BJ (cell line): ENCODE data around the gene ASPM. TPM values are rescaled to one million over a fixed set of nuclear protein-coding genes. Genes with fewer than 3 reads are reported as not detected.

Experiments
- CTCF ChIA-PET: fragments of 350-600 bp; formaldehyde crosslinking; extraction: SDS; loops from one replicate; lab custom pipeline; 2021; ENCODE audit warnings: antibody characterized with exemption, inconsistent platforms; lab: Yijun Ruan, JAX
- POLR2A ChIA-PET: fragments of 300-600 bp; sonication (Branson Sonifier 250); formaldehyde crosslinking; extraction: SDS; loops from one replicate; lab custom pipeline; 2021; ENCODE audit warnings: antibody characterized with exemption; lab: Charles Lee
- DNase-seq: peaks from one replicate; pipeline ENCODE4 v3.0.0-alpha.2; 2011; ENCODE audit warnings: low read depth
- H3K27me3 ChIP-seq: 2 replicates; pipeline ENCODE4 v1.6.0; 2011; ENCODE audit warnings: low read length; ENCODE audit not compliant: control insufficient read depth, insufficient read depth
- H3K36me3 ChIP-seq: 2 replicates; pipeline ENCODE4 v1.5.1; 2011; ENCODE audit warnings: low read length; ENCODE audit not compliant: control insufficient read depth, insufficient read depth
- H3K4me3 ChIP-seq: 2 replicates; pipeline ENCODE4 v1.5.1; 2011; ENCODE audit warnings: low read depth, mild to moderate bottlenecking, control low read depth, low read length
- CTCF ChIP-seq: IDR thresholded peaks from 2 replicates; pipeline ENCODE4 v1.5.1; 2011; ENCODE audit warnings: low read depth, mild to moderate bottlenecking, control low read depth, inconsistent platforms, low read length, moderate library complexity; ENCODE audit not compliant: insufficient read depth
- polyA plus RNA-seq: library from polyadenylated mRNA; depleted of rRNA; stranded (reverse); fragments of >200 nt; gene quantifications from 2 replicates; pipeline ENCODE4 v1.2.3, GENCODE V29; 2011

Gene ASPM
- polyA plus RNA-seq, 1 experiment = 4.6 TPM

GRCh38 chr1:197182716-197183115, 36.2 kb upstream of the ASPM start:
- ChIA-PET POLR2A (interaction anchor here (0.6 kb wide), 1 partner anchor 56 kb away, joined by 4 read pairs; no protein-coding TSS in a partner anchor), CTCF (no interaction called here)
- TF ChIP-seq CTCF = no peak
- no peak for DNase-seq
- Histone ChIP-seq H3K27me3 (no peaks in the 10 kb centered on the region), H3K36me3 (peaks cover 2% of the 10 kb centered on the region; the same call in 1 of the 2 replicates), H3K4me3 (no peak overlapping the region)

GRCh38 chr1:197181982-197182381, 35.5 kb upstream of the ASPM start:
- POLR2A ChIA-PET = interaction anchor here (0.6 kb wide), 1 partner anchor 55 kb away, joined by 4 read pairs; no protein-coding TSS in a partner anchor
- no peak for DNase-seq
- no peak for TF ChIP-seq CTCF
- Histone ChIP-seq H3K36me3 (peaks cover 2% of the 10 kb centered on the region; the same call in 1 of the 2 replicates), H3K4me3 (no peak overlapping the region), H3K27me3 (no peaks in the 10 kb centered on the region)
- CTCF ChIA-PET = no interaction called here

- Histone ChIP-seq H3K4me3 (no peak overlapping the region), H3K36me3 (peaks cover 4% of the 10 kb centered on the region; the same call in 1 of the 2 replicates), H3K27me3 (no peaks in the 10 kb centered on the region)
- peak; percentile 74 for TF ChIP-seq CTCF
- ChIA-PET CTCF (interaction anchor here (0.6 to 3.0 kb wide), 21 partner anchors 9 to 351 kb away, joined by 3 to 20 read pairs (median 3); no protein-coding TSS in a partner anchor), POLR2A (no interaction called here)
- DNase-seq = no peak
Measured at GRCh38 chr1:197180252-197180878, 33.9 kb upstream of the ASPM start.

GRCh38 chr1:197178998-197179397, 32.5 kb upstream of the ASPM start:
- Histone ChIP-seq H3K27me3 (no peaks in the 10 kb centered on the region), H3K4me3 (no peak overlapping the region), H3K36me3 (peaks cover 4% of the 10 kb centered on the region; the same call in 1 of the 2 replicates)
- peak; percentile 37 for TF ChIP-seq CTCF
- POLR2A ChIA-PET = interaction anchor here (0.5 kb wide), 1 partner anchor 992 kb away, joined by 6 read pairs; no protein-coding TSS in a partner anchor
- CTCF ChIA-PET = interaction anchor here (0.7 to 3.0 kb wide), 13 partner anchors 8 to 355 kb away, joined by 3 to 20 read pairs (median 3); no protein-coding TSS in a partner anchor
- no peak for DNase-seq

- ChIA-PET CTCF (interaction anchor here (1.0 kb wide), 1 partner anchor 32 kb away, joined by 3 read pairs; no protein-coding TSS in a partner anchor), POLR2A (no interaction called here)
- peaks cover 4% of the 10 kb centered on the region; the same call in 1 of the 2 replicates for H3K36me3 ChIP-seq
Measured at GRCh38 chr1:197174818-197175217, 28.3 kb upstream of the ASPM start.

More at GRCh38 chr1:197174818-197175217, 28.3 kb upstream of the ASPM start:
- Histone ChIP-seq H3K27me3 (no peaks in the 10 kb centered on the region), H3K4me3 (no peak overlapping the region)
- no peak for TF ChIP-seq CTCF
- no peak for DNase-seq
